NCI-H446 treated with DMSO at 0.1 percent for 48 hours (cell line): Measurements from ENCODE around the gene NAA40.

Source experiments
- DNase-seq: peaks from one replicate; lab custom pipeline; 2025; lab: John Stamatoyannopoulos, UW

Gene NAA40

GRCh38 chr11:63913866-63914830 is 24.7 kb upstream of the NAA40 start:
- DNase-seq, result no peak

- no peak for DNase-seq
Observed at GRCh38 chr11:63914896-63915691, 23.7 kb upstream of the NAA40 start.

GRCh38 chr11:63915961-63916836 is 22.6 kb upstream of the NAA40 start:
- DNase-seq, result no peak

- peak; percentile 80 for DNase-seq
Observed at GRCh38 chr11:63916837-63917691, 21.7 kb upstream of the NAA40 start, which contains the start of gene RCOR2. Gene RCOR2, minus strand, starts transcription at chr11:63917164. Its CDS starts 708 bp downstream, at chr11:63916456.

GRCh38 chr11:63917692-63918506 is 20.9 kb upstream of the NAA40 start:
- peak; percentile 73 for DNase-seq

- no peak for DNase-seq
Observed at GRCh38 chr11:63918507-63919191, 20.2 kb upstream of the NAA40 start.

GRCh38 chr11:63919267-63920125 is 19.3 kb upstream of the NAA40 start:
- no peak for DNase-seq

- DNase-seq, result no peak
Observed at GRCh38 chr11:63920126-63920938, 18.5 kb upstream of the NAA40 start.

- DNase-seq, result no peak
Observed at GRCh38 chr11:63920939-63921417, 17.8 kb upstream of the NAA40 start.

- DNase-seq, result no peak
Observed at GRCh38 chr11:63922673-63923192, 16.1 kb upstream of the NAA40 start.

- DNase-seq, result no peak
Observed at GRCh38 chr11:63923319-63923718, 15.5 kb upstream of the NAA40 start.

GRCh38 chr11:63929616-63930015 is 9.2 kb upstream of the NAA40 start:
- DNase-seq, result no peak

- no peak for DNase-seq
Observed at GRCh38 chr11:63931045-63931444, 7.8 kb upstream of the NAA40 start.

- no peak for DNase-seq
Observed at GRCh38 chr11:63931876-63932275, 6.9 kb upstream of the NAA40 start.

- DNase-seq, result no peak
Observed at GRCh38 chr11:63933459-63933858, 5.3 kb upstream of the NAA40 start.

GRCh38 chr11:63937713-63938478 is 906 bp upstream of the NAA40 start:
- DNase-seq, result no peak
